GM23338 (cell line): Measurements from ENCODE around the gene CDC42BPB.

ENCODE experiments used
- CTCF ChIP-seq, 2 experiments: fragments of 200-600 bp in 1 of 2; sonication (generic) in 1 of 2; conservative IDR thresholded peaks; 2 replicates each; pipeline versions ENCODE4 v1.5.1 to v1.6.1; 2016 to 2017; ENCODE audit warnings: antibody characterized with exemption in 2 of 2, low read depth in 2 of 2, mild to moderate bottlenecking in 2 of 2, moderate library complexity in 1 of 2
- EZH2 ChIP-seq: fragments of 200-600 bp; sonication (generic); IDR thresholded peaks from one replicate; pipeline ENCODE4 v1.8.0; 2017; ENCODE audit warnings: antibody characterized with exemption, mild to moderate bottlenecking, low read depth; ENCODE audit not compliant: unreplicated experiment
- EZH2phosphoT487 ChIP-seq: fragments of 200-600 bp; sonication (generic); IDR thresholded peaks from one replicate; pipeline ENCODE4 v1.8.1; 2018; ENCODE audit warnings: antibody characterized with exemption; ENCODE audit not compliant: unreplicated experiment
- JUNB ChIP-seq: IDR thresholded peaks from one replicate; pipeline ENCODE4 v1.6.1; 2016; ENCODE audit warnings: antibody characterized with exemption; ENCODE audit not compliant: unreplicated experiment
- NANOG ChIP-seq: IDR thresholded peaks from 2 replicates; pipeline ENCODE4 v1.6.1; 2016; ENCODE audit warnings: antibody characterized with exemption, borderline replicate concordance
- POLR2AphosphoS5 ChIP-seq: IDR thresholded peaks from 2 replicates; pipeline ENCODE4 v1.6.1; 2016; ENCODE audit warnings: antibody characterized with exemption, low read depth
- REST ChIP-seq: IDR thresholded peaks from one replicate; pipeline ENCODE4 v1.6.1; 2018; ENCODE audit warnings: antibody characterized with exemption; ENCODE audit not compliant: unreplicated experiment
- STAT1 ChIP-seq: IDR thresholded peaks from one replicate; pipeline ENCODE4 v1.6.1; 2016; ENCODE audit warnings: antibody characterized with exemption; ENCODE audit not compliant: unreplicated experiment
- ZNF114 ChIP-seq: fragments of 250-450 bp; sonication (Bioruptor Pico); IDR thresholded peaks from 2 replicates; pipeline ENCODE4 v1.5.0; 2020; ENCODE audit warnings: mild to moderate bottlenecking, moderate library complexity
- ZNF331 ChIP-seq: fragments of 250-450 bp; sonication (Bioruptor Pico); IDR thresholded peaks from 2 replicates; pipeline ENCODE4 v1.5.0; 2020; ENCODE audit warnings: low read depth, mild to moderate bottlenecking, moderate library complexity

- no peak for TF ChIP-seq CTCF (conservative IDR thresholded peaks at IDR 0.05; ENCODE audit: low read depth in 2 of 2)
- no peak for TF ChIP-seq STAT1
- no peak for TF ChIP-seq EZH2phosphoT487
- no peak for TF ChIP-seq REST
- no peak for TF ChIP-seq NANOG
- no peak for TF ChIP-seq EZH2
- TF ChIP-seq JUNB, result no peak
- no peak for TF ChIP-seq POLR2AphosphoS5
- no peak for TF ChIP-seq ZNF331 (CRISPR knock-in tag)
- TF ChIP-seq ZNF114 (CRISPR knock-in tag), result no peak
These were observed 41.3 kb downstream of the CDC42BPB start for GRCh38 chr14:103016071-103016470.
